ENCODE measurements around the gene CXorf58.

- TF ChIP-seq CTCF (IDR thresholded peaks at IDR 0.05; ENCODE audit: extremely low read depth in 1 of 2, insufficient read depth in 1 of 2, low read depth in 1 of 2, low read length in 2 of 2) = no peak
- TF ChIP-seq EZH2 (IDR thresholded peaks at IDR 0.05; ENCODE audit: borderline replicate concordance, low read depth, low read length, severe bottlenecking) = no peak
- no peak for TF ChIP-seq POLR2AphosphoS5 (IDR thresholded peaks at IDR 0.05; ENCODE audit: insufficient read depth, low read depth, low read length)
- no peak for TF ChIP-seq POLR2A (IDR thresholded peaks at IDR 0.05; ENCODE audit: low read depth, low read length)
- no peak for TF ChIP-seq MYC (IDR thresholded peaks at IDR 0.05; ENCODE audit: low read depth, low read length)
- TF ChIP-seq MAX (IDR thresholded peaks at IDR 0.05; ENCODE audit: insufficient read depth, insufficient read length) = no peak
- no peak for TF ChIP-seq FOS (IDR thresholded peaks at IDR 0.05; ENCODE audit: borderline replicate concordance, insufficient read depth, low read length)
These were observed 45.4 kb downstream of the CXorf58 start for GRCh38 chrX:23952984-23953907.

Measured in endothelial cell of umbilical vein (primary cell).